Mesenteric fat pad (tissue), 1 donor: Measurements from ENCODE around the gene DRP2. TPM values are rescaled to one million over a fixed set of nuclear protein-coding genes. Genes with fewer than 3 reads are reported as not detected.
"Not testable (repeated sequence)": the region's sequence is repeated elsewhere in the genome, so short reads cannot be mapped to it uniquely, and the experiment has no call there.

Source experiments
- DNase-seq: peaks from one replicate; pipeline ENCODE4 v3.0.0-alpha.2; 2020; ENCODE audit warnings: low spot score
- total RNA-seq: library from RNA; stranded (reverse); fragmentation: NEBNext Ultra II Directional; extraction: Animal tissue kit (Norgen Biotek cat#: 25700); gene quantifications from one replicate; pipeline ENCODE4 v1.2.1, GENCODE V29; 2021
- donor health status: DM: yes; HTN: yes; CAD: no.

Gene DRP2
- total RNA-seq, 1 donor from 2014 or later = 0.22 TPM

DNA sequence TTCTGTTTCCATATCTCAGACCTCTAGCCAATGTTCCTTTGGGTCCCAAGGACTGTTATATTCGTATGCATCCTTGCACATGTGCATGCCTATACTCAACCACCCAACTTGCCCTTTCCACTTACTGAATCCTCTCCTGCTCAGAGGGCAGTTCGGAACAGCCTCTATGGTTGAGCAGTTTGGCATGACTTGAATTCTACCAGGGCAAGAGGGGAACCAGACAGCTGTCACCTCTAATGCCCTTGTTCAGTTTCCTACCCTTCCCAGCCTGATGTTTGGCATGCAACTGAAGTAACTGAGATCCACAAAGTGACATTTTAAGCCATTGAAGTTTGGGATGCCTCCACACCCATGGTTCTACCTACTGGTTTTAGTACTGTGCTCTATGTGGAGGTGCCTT, 17.5 kb downstream of the DRP2 start:
- no peak for DNase-seq

- DNase-seq = no peak
These were observed 21.9 kb downstream of the DRP2 start for GRCh38 chrX:101241531-101241930.

GRCh38 chrX:101252634-101253033, 33.0 kb downstream of the DRP2 start:
- no peak for DNase-seq

DNA sequence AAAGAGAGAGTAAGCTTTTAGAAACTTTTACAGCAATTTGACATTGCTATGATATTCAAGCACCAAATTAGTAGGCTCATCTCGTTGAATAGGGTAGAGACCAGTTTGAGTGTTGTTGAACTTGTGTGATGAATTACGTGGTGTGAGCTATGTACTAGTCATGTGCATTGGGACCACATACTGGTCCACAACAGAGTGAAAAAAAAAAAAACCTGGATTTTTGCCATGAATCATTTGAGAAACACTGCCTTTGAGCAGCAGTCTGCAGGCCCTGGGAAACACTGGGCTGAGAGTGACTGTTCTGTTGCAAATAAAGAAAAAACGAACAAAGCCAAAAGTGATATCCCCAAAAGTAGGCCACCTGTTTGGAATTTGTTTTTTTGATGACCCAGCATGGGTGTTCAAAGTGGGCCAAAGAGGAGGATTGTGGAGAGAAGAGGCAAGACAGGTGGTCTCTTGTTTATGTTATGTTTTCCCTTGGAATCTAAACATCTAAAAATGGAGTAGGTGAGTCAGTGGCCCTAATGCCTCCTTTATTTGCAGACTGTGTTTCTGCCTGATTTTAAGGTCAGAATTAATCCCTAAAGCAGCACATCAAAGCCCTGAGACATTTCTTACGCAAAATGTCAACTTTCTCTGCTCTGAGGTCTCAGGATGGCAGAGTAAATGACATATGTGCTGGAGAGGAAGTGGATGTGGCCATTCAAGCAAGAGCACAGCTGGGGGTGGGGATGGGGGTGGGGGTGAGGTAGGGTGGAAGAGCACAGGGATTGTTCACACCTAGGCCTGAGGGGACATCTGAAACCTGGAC, 38.1 kb downstream of the DRP2 start:
- no peak for DNase-seq

DNA sequence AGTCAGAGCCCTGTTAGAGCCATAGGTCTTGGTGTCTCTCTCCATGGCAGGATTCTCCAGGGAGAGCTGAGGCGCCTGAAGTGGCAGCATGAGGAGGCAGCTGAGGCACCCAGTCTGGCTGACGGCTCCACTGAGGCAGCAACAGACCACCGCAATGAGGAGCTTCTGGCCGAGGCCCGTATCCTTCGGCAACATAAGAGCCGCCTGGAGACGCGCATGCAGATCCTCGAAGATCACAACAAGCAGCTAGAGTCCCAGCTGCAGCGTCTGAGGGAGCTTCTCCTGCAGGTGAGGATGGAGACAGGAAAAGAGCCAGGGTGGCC, 38.6 kb downstream of the DRP2 start:
- no peak for DNase-seq

DNA sequence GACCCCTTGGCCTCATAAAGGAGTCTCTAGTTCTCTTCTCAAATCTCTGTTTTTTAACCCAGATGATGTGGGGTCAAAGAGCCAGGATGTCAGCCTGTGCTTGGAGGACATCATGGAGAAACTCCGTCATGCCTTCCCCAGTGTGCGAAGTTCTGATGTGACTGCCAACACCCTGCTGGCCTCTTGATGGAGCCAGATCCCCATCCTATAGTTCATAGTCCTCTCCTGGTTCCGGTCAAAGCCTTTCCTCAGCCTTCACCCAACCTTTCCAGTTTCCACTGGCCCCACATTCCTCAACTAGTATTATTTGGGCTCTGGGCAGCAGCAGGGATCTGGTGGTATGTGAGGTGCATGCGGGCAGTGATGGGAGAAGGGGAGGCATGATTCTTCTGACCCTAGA, 40.8 kb downstream of the DRP2 start:
- no peak for DNase-seq

DNA sequence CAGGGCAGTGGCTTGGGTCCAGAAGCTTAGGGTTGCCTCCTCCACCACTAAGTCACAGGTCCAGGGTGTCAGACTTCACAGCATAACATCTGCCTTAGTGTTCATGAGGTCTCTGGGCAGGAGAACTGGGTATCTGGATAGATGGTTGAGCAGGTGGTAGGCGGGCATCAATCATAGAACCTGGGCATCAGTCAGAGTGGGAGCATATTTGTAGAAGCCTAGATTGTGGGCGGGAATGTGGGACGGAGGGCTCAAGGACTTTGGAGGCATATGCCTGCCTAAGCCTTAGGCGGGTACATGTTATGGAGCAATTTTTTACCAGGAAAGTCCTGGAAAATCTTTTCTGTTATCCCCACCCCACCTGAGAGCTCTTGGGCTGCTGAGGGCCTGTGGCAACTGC, 43.0 kb downstream of the DRP2 start:
- DNase-seq = no peak

DNA sequence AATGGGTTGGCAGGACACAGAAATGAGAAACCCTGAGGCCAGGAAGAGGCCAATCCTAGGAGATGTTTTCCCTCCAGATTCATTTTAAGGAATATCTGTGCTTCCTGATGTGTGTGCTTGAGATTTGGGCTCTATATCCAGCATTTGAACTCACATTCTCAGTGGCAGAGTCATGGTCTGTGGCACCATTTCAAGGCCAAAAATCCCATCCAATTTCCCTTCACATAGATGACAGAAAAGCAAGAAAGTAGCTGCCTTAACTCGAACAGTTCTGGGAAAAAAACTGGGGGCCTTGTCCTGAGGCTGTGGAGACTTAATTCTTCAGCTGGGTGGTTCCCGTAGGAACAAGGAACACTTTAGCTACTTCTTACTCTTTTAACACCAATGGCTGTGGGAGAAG, 44.2 kb downstream of the DRP2 start:
- no peak for DNase-seq

DNA sequence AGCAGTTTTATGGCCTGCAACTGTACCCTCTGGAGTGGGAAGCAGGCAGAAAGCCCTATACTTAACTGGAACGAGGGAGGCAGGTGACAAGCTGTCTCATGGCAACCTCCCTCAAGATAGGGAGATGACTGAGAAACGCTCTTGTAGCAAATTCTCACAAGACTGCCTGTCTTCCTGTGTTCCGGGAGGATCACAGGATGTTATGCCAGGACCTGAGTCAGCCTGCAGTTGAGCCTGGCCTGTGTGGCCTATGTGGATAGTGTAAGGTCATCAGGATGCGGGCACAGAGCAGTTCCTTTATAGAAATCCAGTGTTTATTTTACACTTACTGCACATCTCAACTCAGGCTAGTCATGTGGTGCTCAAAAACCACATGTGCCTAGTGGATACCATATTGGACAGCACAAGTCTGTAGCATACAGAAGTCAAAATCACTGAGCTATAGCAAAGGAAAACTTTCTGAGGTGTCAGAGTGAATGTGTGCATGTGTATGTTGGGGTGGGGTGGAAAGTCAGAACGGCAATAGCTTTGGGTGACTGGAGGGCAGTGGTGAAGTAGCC, 46.4 kb downstream of the DRP2 start:
- no peak for DNase-seq

DNA sequence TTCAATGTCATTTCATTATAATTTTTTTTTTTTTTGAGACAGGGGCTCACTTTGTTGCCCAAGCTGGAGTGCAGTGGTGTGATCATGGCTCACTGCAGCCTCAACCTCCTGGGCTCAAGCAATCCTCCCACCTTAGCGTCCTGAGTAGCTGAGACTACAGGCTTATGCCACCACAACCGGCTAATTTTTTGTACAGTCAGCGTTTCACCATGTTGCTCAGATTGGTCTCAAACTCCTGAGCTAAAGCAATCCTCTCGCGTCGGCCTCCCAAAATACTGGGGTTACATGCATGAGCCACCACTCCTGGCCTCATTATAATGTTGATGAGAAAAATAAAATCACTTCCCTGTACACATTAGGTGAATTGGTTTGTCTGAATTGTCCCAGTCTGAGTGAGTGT, 54.6 kb downstream of the DRP2 start:
- DNase-seq = no peak

DNA sequence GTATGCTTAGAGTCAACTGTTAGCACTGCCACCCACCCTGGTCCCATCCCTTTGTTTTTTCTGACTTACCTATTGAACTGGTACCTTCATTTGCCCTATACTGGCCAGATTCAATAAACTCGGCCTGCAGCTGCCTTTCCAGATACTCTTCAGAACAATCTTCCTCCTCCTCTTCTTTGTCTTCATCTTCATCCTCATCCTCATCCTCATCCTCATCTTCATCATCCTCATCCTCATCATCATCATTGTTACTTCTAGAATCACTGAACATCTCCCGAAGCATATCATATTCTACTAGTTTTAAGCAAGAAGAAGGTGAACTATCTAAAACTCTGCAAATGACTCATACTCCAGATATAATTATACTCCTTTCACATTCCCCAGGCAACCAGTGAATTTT, 56.7 kb downstream of the DRP2 start:
- no peak for DNase-seq

DNA sequence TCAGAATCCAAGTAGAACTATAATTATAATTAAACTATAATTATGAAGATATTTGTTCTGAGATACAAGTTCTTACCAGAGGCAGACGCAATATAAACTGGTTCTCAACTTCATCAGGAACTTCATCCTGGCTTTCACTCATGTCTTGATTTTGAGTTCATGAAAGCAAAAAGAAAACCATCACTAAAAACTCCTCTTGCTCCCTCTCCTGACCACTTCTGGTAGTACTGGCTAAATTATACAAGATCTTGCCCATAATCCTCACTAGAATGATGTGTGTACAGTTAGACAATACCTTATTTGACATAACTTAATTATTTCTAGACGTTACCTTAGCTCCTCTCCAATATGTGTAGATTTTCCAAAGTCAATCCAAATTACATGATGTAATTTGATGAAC, 67.8 kb downstream of the DRP2 start:
- DNase-seq = no peak

GRCh38 chrX:101290957-101291603, 71.5 kb downstream of the DRP2 start, which contains the start of gene TAF7L:
Gene TAF7L, minus strand, starts transcription at chrX:101291334. Its CDS starts 3,791 bp downstream, at chrX:101287543.
- DNase-seq = no peak

DNA sequence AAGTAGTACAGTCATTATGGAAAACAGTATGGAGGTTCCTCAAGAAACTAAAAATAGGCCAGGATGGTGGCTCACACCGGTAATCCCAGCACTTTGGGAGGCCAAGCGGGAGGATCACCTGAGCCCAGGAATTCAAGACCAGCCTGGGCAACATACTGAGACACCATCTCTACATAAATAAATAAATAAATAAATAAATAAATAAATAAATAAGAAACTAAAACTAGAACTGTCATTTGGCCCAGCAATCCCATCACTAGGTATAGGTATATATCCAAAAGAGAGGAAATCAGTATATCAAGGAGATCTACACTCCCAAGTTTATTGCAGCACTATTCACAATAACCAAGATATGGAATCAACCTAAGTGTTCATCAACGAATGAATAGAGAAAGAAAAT, 76.0 kb downstream of the DRP2 start:
- DNase-seq = not testable (repeated sequence)

- DNase-seq = no peak
These were observed 84.2 kb downstream of the DRP2 start for GRCh38 chrX:101303790-101304189.

Other genes with a start within 250 kb of the DRP2 start
- gene TRMT2B, start 167.7 kb upstream of the DRP2 start, total RNA-seq = 12.6 TPM
- 0.19 TPM for gene TMEM35A, start 140.9 kb upstream of the DRP2 start, total RNA-seq
- gene CENPI, start 121.6 kb upstream of the DRP2 start, total RNA-seq = 1.4 TPM
- 0.26 TPM for gene TAF7L, start 71.5 kb downstream of the DRP2 start, total RNA-seq
- gene TIMM8A, start 129.0 kb downstream of the DRP2 start, total RNA-seq = 14.7 TPM
- 11.5 TPM for gene BTK, start 166.4 kb downstream of the DRP2 start, total RNA-seq
- gene RPL36A, start 171.2 kb downstream of the DRP2 start, total RNA-seq = 140 TPM
- 46.9 TPM for gene GLA, start 188.1 kb downstream of the DRP2 start, total RNA-seq
- 62.1 TPM for gene HNRNPH2, start 188.4 kb downstream of the DRP2 start, total RNA-seq